Mucosa of stomach (tissue), 1 donor: ENCODE measurements around the gene CPSF4L.
A peak's percentile ranks its signal among the peaks of the same experiment; 100 is the strongest.
"Not testable (repeated sequence)": the region's sequence is repeated elsewhere in the genome, so short reads cannot be mapped to it uniquely, and the experiment has no call there.

Experiments used
- H3K27me3 ChIP-seq: one replicate; pipeline ENCODE4 v1.7.0; 2013; ENCODE audit warnings: mild to moderate bottlenecking, low read length; ENCODE audit not compliant: control insufficient read depth, insufficient read depth
- H3K36me3 ChIP-seq: one replicate; pipeline ENCODE4 v1.7.0; 2013; ENCODE audit warnings: low read length; ENCODE audit not compliant: control insufficient read depth, insufficient read depth
- H3K4me1 ChIP-seq: one replicate; pipeline ENCODE4 v1.7.0; 2013; ENCODE audit warnings: mild to moderate bottlenecking, low read length; ENCODE audit not compliant: control insufficient read depth, insufficient read depth
- H3K4me3 ChIP-seq: one replicate; pipeline ENCODE4 v1.7.0; 2013; ENCODE audit warnings: low read length
- H3K9ac ChIP-seq: one replicate; pipeline ENCODE4 v1.7.0; 2013; ENCODE audit warnings: mild to moderate bottlenecking, low read length, moderate library complexity
- H3K9me3 ChIP-seq: one replicate; pipeline ENCODE4 v1.7.0; 2013; ENCODE audit warnings: mild to moderate bottlenecking, low read length, moderate library complexity; ENCODE audit not compliant: control insufficient read depth
- donor health status: Pancreatic carcinoma.

The CPSF4L gene, protein sequence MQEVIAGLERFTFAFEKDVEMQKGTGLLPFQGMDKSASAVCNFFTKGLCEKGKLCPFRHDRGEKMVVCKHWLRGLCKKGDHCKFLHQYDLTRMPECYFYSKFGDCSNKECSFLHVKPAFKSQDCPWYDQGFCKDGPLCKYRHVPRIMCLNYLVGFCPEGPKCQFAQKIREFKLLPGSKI

DNA sequence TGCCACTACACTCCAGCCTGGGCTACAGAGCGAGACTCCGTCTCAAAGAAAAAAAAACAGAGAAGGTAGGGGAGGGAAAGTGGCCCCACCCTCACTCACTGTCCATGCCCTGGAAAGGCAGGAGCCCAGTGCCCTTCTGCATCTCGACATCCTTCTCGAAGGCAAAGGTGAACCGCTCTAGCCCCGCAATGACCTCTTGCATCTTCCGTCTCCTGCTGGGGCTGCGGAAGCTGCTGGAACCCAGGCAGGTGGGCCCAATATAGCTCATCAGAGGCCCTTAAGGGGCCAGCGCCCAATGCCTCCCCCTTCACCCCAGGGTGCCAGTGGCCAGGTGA lies at the start of gene CPSF4L:
Gene CPSF4L (minus strand): TSS at position 264 of the 335 bp plus-strand sequence. CDS start 62 bp downstream, at position 202.
- H3K9ac ChIP-seq, result peak within 1 kb of the TSS; percentile 67
- no peaks in the 10 kb centered on the region for H3K9me3 ChIP-seq
- no peaks in the 10 kb centered on the region for H3K36me3 ChIP-seq
- no peak within 1 kb of the TSS for H3K4me3 ChIP-seq
- H3K27me3 ChIP-seq, result no peaks in the 10 kb centered on the region
- H3K4me1 ChIP-seq, result peaks cover 29% of the 10 kb centered on the region

DNA sequence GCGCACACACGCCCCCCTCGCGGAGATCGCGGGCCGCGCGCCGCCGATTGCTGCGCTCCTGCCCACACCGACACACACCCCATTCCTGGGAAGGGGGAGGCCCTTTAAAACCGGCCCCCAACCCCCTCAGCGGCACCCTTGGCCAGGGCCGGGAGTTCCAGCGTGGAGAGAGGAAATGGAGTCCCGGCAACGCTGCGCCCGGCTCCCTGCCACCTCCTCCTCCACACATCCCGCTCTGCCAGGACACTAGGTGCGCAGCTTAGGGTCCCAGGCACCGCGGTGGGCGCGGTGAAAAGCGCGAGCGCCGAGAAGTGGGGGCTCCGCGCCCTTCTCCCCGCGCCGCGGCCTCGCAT lies 49.7 kb upstream of the CPSF4L start:
- Histone ChIP-seq H3K4me1 (peaks cover 40% of the 10 kb centered on the region), H3K4me3 (peak overlapping the region; percentile 98), H3K9me3 (no peaks in the 10 kb centered on the region), H3K9ac (peak overlapping the region; percentile 99), H3K36me3 (no peaks in the 10 kb centered on the region), H3K27me3 (no peaks in the 10 kb centered on the region)

DNA sequence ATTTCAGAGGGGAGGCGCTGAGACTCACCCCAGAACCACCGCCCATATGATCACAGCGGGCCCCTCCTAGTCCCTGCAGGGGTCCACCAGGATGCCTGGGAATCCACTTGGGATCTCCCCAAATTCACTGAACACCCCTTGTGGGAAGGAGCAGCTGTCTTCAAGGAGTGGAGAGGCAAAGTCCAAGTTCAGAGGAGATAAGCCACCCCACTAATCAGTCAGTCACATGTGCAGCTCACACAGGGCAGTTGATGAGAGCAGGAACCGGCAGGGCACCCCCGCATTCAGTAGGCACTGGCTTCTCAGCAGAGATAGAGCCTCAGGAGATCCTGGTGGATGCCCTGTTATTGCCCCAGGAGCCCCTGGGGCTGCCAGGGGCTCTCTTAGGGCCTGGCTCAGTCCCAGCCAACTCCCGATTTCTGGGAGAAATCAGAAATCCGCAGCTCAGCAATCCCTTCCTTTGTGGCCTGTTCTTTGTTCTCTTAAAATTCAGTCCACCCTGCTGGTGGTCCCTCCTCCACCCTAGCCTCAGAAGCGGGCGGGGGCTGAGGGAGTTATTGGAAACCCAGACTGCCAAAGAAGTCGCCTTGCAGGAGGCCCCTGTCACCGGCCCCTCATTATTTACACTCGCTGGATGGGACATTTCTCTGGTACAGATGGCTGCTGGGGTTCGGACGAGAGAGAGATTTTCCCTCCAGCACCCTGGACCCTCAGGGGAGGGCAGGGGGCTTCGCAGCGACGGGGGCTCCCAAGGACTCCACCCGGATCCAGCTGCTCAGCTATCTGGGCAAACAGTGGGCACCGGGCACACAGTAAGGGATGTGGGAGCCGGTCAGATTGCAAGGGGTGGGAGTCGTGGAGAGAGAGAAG lies 48.3 kb upstream of the CPSF4L start:
- Histone ChIP-seq H3K4me3 (peak overlapping the region; percentile 98), H3K9me3 (no peaks in the 10 kb centered on the region), H3K27me3 (no peaks in the 10 kb centered on the region), H3K4me1 (peaks cover 55% of the 10 kb centered on the region), H3K9ac (peak overlapping the region; percentile 99), H3K36me3 (no peaks in the 10 kb centered on the region)

DNA sequence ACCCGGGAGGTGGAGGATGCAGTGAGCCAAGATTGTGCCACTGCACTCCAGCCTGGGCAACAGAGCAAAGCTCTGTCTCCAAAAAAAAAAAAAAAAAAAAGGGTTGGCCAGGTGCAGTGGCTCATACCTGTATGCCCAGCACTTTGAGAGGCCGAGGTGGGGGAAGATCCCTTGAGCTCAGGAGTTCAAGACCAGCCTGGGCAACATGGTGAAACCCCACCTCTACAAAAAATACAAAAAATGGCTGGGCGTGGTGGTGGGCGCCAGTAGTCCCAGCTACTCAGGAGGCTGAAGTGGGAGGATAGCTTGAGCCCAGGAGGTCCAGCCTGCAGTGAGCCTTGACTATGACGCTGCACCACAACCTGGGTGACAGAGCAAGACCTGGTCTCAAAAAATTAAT lies 47.3 kb upstream of the CPSF4L start:
- not testable (repeated sequence) for H3K4me3 ChIP-seq, H3K9me3 ChIP-seq, H3K9ac ChIP-seq, H3K36me3 ChIP-seq, H3K27me3 ChIP-seq
- H3K4me1 ChIP-seq, result peaks cover 64% of the 10 kb centered on the region

DNA sequence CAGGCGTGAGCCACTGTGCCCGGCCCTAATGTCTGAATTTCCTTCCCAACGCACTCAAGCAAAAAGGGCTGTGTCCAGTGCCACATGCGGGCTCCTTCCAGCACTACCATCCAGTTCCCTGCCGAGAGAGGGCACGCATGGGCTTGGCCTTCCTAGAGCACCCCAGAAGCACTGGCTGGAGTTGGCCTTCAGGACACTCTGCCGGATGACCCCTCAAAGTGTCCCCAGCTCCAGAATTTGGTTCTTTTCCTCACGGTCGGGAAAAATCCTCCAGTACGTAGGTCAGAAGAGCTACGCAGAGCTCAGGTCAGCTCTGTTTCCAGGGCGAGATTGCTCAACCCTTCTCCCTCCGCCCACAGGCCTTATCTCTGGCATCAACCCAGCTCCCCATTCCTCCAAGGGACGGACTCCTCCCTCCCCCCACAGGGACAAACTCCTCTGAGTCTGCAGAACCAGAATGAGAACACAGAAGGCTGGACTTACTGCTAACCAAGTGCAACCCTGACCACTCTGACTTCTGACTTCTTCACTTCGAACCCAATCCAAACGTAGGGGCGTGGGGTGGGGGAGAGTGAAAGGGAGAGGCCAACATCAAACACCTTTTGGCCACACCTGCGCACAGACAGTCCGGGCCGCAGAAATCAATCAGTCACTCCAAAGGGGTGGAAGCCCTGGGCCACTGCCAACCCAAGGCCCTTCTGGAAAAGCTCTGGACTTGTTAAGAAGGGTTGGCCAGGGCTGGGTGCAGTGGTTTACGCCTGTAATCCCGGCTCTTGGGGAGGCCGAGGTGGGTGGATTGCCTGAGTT lies 46.5 kb upstream of the CPSF4L start:
- Histone ChIP-seq H3K9me3 (no peaks in the 10 kb centered on the region), H3K36me3 (no peaks in the 10 kb centered on the region), H3K4me3 (no peak overlapping the region)

DNA sequence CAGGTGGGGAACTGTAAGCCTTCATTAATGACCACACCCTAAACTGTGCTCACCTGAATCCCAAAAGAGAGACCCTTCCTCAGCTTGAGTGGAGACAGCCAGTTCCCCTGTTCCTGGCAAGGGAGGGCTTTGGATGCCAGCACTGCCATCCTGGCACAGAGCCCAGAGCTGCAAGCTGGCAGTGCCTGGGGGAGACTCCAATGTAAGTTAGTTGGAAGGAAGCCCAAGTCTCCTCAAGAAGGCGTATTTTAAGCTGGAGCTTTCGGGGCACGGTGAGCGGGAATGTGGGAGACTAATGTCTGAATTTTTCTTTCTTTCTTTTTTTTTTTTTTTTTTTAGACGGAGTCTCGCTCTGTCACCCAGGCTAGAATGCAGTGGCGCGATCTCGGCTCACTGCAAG lies 45.5 kb upstream of the CPSF4L start:
- peak overlapping the region; percentile 61 for H3K9ac ChIP-seq
- H3K27me3 ChIP-seq, result no peaks in the 10 kb centered on the region
- peaks cover 61% of the 10 kb centered on the region for H3K4me1 ChIP-seq
- no peaks in the 10 kb centered on the region for H3K9me3 ChIP-seq
- H3K36me3 ChIP-seq, result no peaks in the 10 kb centered on the region
- H3K4me3 ChIP-seq, result no peak overlapping the region

More for the DNA sequence above, 46.5 kb upstream of the CPSF4L start:
- Histone ChIP-seq H3K9ac (peak overlapping the region; percentile 61), H3K4me1 (peaks cover 68% of the 10 kb centered on the region), H3K27me3 (no peaks in the 10 kb centered on the region)

DNA sequence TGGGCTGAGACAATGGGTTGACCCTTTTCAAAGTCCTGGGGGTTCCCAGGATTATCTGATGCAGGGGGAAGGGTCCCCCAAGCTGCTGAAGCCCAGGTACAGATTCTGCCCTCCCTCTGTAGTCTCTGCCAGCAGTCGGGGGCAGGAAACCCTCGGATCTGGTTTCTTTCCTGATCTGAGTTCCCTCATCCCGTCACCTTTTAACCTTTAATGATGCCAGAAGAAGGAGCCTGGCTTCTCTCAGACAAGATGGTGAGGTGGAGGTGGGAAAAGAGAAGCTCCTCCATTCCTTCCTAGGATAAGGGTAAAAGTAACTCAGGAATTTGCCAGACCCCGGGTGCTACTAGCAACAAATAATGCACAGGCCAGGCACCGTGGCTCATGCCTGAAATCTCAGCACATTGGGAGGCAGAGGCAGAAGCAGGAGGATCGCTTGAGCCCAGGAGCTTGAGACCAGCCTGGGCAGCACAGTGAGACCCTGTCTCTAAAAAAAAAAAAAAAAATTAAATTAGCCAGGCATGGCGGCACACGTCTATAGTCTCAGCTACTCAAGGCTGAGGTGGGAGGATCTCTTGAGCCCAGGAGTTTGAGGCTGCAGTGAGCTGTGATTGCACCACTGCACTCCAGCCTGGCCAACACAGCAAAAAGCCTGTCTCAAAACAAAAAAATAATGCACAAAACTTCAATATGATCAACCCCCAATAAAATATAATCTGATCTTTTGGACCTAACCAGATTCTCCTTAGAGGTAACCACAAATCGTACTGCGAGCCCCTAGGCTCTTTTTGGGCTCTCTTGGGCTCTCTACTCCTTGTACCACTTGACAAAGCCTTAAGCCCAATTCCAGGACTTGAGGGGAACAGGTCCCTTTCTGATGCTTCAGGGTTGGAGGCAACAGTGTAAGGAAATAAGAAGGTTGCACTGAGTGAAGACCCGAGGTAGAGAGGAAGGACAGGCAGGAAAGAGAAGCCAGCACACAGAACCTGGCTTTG lies 44.5 kb upstream of the CPSF4L start:
- H3K36me3 ChIP-seq, result no peaks in the 10 kb centered on the region
- H3K9me3 ChIP-seq, result no peaks in the 10 kb centered on the region
- H3K9ac ChIP-seq, result peak overlapping the region; percentile 61
- H3K27me3 ChIP-seq, result no peaks in the 10 kb centered on the region
- H3K4me3 ChIP-seq, result peak overlapping the region; percentile 26
- peaks cover 59% of the 10 kb centered on the region for H3K4me1 ChIP-seq

DNA sequence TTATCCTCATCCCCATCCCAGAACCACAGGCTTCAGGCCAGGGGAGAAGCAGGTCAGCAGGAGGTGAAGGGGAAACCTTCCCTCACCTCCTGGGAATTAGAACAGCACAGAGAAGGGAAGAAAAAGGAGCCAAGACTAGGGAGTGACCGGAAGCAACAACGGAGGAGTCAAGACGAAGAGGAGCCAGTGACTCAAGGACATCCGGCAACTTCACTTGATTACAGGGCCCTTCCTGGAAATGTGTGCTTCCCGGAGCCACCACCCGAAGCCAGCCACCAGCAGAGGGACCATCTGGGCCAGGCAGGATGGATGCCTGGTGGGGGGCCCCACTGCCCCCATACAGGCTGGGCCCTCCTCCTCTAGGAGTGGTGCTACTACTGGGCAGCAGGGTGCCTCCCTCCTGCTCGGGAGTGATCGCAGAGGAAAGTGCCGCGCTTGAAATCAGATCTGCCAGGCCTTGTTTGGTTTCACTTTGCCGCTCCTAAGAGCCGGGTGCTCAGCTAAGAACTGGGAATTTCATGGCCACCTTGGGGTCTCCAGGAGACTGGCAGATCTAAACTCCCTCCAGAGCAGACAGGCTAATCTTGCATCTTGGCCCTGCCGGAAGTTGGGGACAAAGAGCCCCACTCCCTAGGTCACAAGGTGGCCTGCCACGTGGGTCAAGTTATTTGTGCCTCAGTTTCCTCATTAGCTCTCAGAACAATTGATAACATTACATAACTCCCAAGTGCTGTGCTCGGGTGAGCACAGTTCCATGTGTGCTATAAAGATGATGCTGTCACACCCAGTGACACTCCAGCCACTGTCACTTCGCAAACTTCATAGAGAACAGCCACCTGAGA lies 43.5 kb upstream of the CPSF4L start:
- H3K36me3 ChIP-seq, result no peaks in the 10 kb centered on the region
- peaks cover 64% of the 10 kb centered on the region for H3K4me1 ChIP-seq
- peak overlapping the region; percentile 61 for H3K9ac ChIP-seq
- H3K27me3 ChIP-seq, result no peaks in the 10 kb centered on the region
- H3K4me3 ChIP-seq, result peak overlapping the region; percentile 26
- no peaks in the 10 kb centered on the region for H3K9me3 ChIP-seq

DNA sequence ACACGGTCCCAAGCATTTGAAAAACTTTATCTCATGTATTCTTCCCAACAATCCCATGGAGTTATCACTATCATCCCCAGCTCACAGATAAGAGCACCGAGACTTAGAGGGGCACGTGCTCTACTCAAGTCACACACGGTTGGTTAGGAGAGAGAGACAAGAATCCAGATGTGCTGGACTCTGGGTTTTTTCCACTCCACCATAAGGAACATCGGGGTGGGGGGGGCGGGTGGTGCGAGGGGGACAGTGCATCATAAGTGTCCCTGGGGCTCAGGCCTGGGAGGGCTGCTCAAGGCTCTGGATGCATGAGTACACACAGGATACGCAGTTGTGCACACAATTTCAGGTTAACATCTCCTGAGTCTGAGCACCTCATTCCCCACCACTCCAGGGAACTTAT lies 42.8 kb upstream of the CPSF4L start:
- H3K4me1 ChIP-seq, result peaks cover 65% of the 10 kb centered on the region
- H3K36me3 ChIP-seq, result no peaks in the 10 kb centered on the region
- H3K27me3 ChIP-seq, result no peaks in the 10 kb centered on the region
- H3K4me3 ChIP-seq, result no peak overlapping the region
- H3K9me3 ChIP-seq, result no peaks in the 10 kb centered on the region
- H3K9ac ChIP-seq, result no peak overlapping the region

DNA sequence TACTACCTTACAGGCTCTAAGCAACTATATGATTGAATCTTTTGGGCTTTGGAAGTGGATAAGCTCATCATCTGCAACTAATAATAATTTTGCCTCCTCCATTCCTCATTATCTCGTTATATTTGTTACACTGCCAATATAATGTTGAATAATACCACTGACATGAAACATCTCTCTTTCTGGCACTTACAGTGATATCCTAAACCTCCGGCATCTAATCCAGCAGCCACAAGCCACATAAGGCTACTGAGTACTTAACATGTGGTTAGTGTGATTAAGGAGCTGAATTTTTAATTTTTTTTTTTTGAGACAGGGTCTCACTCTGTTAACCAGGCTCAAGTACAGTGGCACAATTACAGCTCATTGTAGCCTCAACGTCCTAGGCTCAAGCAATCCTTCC lies 40.5 kb upstream of the CPSF4L start:
- H3K4me1 ChIP-seq, result peaks cover 61% of the 10 kb centered on the region

DNA sequence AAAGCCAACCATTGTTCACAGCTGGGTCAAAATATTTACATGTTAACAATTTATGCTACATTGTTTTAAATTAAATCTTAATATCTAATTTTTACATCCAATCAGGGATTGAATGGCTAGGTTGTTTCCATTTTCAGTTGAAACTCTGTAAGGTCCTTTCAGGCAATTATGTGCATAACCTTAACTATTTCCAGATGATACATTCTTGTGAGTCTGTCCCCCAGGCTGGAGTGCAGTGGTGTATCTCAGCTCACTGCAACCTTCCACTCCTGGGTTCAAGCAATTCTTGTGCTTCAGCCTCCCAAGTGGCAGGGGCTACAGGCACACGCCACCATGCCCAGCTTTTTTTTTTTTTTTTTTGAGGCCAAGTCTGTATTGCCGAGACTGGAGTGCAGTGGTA lies 39.7 kb upstream of the CPSF4L start:
- H3K4me1 ChIP-seq, result peaks cover 53% of the 10 kb centered on the region

More for the DNA sequence above, 40.5 kb upstream of the CPSF4L start:
- no peaks in the 10 kb centered on the region for H3K36me3 ChIP-seq
- no peaks in the 10 kb centered on the region for H3K27me3 ChIP-seq
- H3K9me3 ChIP-seq, result no peaks in the 10 kb centered on the region
- H3K9ac ChIP-seq, result no peak overlapping the region
- no peak overlapping the region for H3K4me3 ChIP-seq

More for the DNA sequence above, 39.7 kb upstream of the CPSF4L start:
- H3K4me3 ChIP-seq, result no peak overlapping the region
- no peaks in the 10 kb centered on the region for H3K9me3 ChIP-seq
- H3K9ac ChIP-seq, result no peak overlapping the region
- H3K36me3 ChIP-seq, result no peaks in the 10 kb centered on the region
- H3K27me3 ChIP-seq, result no peaks in the 10 kb centered on the region
